SJCRH30 (cell line): ENCODE measurements around the gene FNDC1. TPM values are rescaled to one million over a fixed set of nuclear protein-coding genes. Genes with fewer than 3 reads are reported as not detected.
A peak's percentile ranks its signal among the peaks of the same experiment; 100 is the strongest.
"Not testable (repeated sequence)": the region's sequence is repeated elsewhere in the genome, so short reads cannot be mapped to it uniquely, and the experiment has no call there.

Source experiments
- DNase-seq, 2 experiments: peaks; one replicate each; pipeline ENCODE4 v3.0.0-alpha.2; 2015 to 2020
- H3K27ac ChIP-seq: fragments of 250-450 bp; sonication (Bioruptor Pico); 2 replicates; pipeline ENCODE4 v1.5.1; 2020; ENCODE audit warnings: mild to moderate bottlenecking, moderate library complexity
- H3K27me3 ChIP-seq: fragments of 250-450 bp; sonication (Bioruptor Pico); 2 replicates; pipeline ENCODE4 v1.5.1; 2020; ENCODE audit warnings: mild to moderate bottlenecking, moderate library complexity
- H3K36me3 ChIP-seq: fragments of 250-450 bp; sonication (Bioruptor Pico); 2 replicates; pipeline ENCODE4 v1.5.1; 2020; ENCODE audit warnings: mild to moderate bottlenecking, moderate library complexity
- H3K4me1 ChIP-seq: fragments of 250-450 bp; sonication (Bioruptor Pico); 2 replicates; pipeline ENCODE4 v1.5.1; 2020; ENCODE audit warnings: mild to moderate bottlenecking, moderate library complexity
- H3K4me3 ChIP-seq: fragments of 250-450 bp; sonication (Bioruptor Pico); 2 replicates; pipeline ENCODE4 v1.5.1; 2020; ENCODE audit warnings: mild to moderate bottlenecking, moderate library complexity
- H3K9me3 ChIP-seq: fragments of 250-450 bp; sonication (Bioruptor Pico); replicated peaks from 2 replicates; pipeline ENCODE4 v1.5.1; 2020; ENCODE audit warnings: mild to moderate bottlenecking, moderate library complexity
- total RNA-seq: library from RNA; depleted of rRNA; stranded (reverse); fragments of >200 nt; shearing (Covaris generic); gene quantifications from 2 replicates; pipeline ENCODE4 v1.2.3, GENCODE V29; 2014; rRNA removed

The FNDC1 gene
- total RNA-seq = not detected in 2 replicates

GRCh38 chr6:159169193-159169555 lies at the start of gene FNDC1:
Gene FNDC1 (plus strand): TSS chr6:159169400. CDS start chr6:159169597, 197 bp downstream.
- H3K4me1 ChIP-seq = peaks cover 8% of the 10 kb centered on the region
- no peaks in the 10 kb centered on the region for H3K36me3 ChIP-seq
- no peaks in the 10 kb centered on the region for H3K9me3 ChIP-seq
- H3K27me3 ChIP-seq = peaks cover 11% of the 10 kb centered on the region; the same call in 1 of the 2 replicates
- no peak within 1 kb of the TSS for H3K27ac ChIP-seq
- H3K4me3 ChIP-seq = no peak within 1 kb of the TSS
- DNase-seq = no peak

- Histone ChIP-seq H3K27ac (no peak overlapping the region), H3K4me3 (no peak overlapping the region), H3K4me1 (no peaks in the 10 kb centered on the region), H3K36me3 (no peaks in the 10 kb centered on the region), H3K9me3 (no peaks in the 10 kb centered on the region), H3K27me3 (no peaks in the 10 kb centered on the region)
- DNase-seq = no peak
Observed at GRCh38 chr6:159119791-159120190, 49.4 kb upstream of the FNDC1 start.

GRCh38 chr6:159121486-159121885 lies 47.7 kb upstream of the FNDC1 start:
- Histone ChIP-seq H3K4me1 (peaks cover 10% of the 10 kb centered on the region), H3K4me3 (no peak overlapping the region), H3K9me3 (no peaks in the 10 kb centered on the region), H3K27ac (no peak overlapping the region), H3K36me3 (no peaks in the 10 kb centered on the region), H3K27me3 (no peaks in the 10 kb centered on the region)
- no peak for DNase-seq

- Histone ChIP-seq H3K27ac (no peak overlapping the region), H3K4me1 (peaks cover 11% of the 10 kb centered on the region), H3K36me3 (no peaks in the 10 kb centered on the region), H3K9me3 (no peaks in the 10 kb centered on the region), H3K27me3 (no peaks in the 10 kb centered on the region), H3K4me3 (no peak overlapping the region)
- DNase-seq = no peak
Observed at GRCh38 chr6:159122453-159122852, 46.7 kb upstream of the FNDC1 start.

- H3K36me3 ChIP-seq, H3K4me3 ChIP-seq, DNase-seq, H3K27me3 ChIP-seq, H3K27ac ChIP-seq, H3K9me3 ChIP-seq: not testable (repeated sequence)
- H3K4me1 ChIP-seq = peaks cover 11% of the 10 kb centered on the region
Observed at GRCh38 chr6:159123831-159124230, 45.4 kb upstream of the FNDC1 start.

GRCh38 chr6:159125014-159125609 lies 44.1 kb upstream of the FNDC1 start:
- Histone ChIP-seq H3K27ac (no peak overlapping the region), H3K4me1 (peaks cover 11% of the 10 kb centered on the region), H3K4me3 (no peak overlapping the region), H3K36me3 (no peaks in the 10 kb centered on the region), H3K27me3 (no peaks in the 10 kb centered on the region), H3K9me3 (no peaks in the 10 kb centered on the region)
- no peak for DNase-seq

GRCh38 chr6:159125951-159126352 lies 43.2 kb upstream of the FNDC1 start:
- no peaks in the 10 kb centered on the region for H3K36me3 ChIP-seq
- DNase-seq = peak; percentile 75 to 82
- no peaks in the 10 kb centered on the region for H3K27me3 ChIP-seq
- H3K27ac ChIP-seq = peak overlapping the region; percentile 10; the same call in 1 of the 2 replicates
- H3K4me1 ChIP-seq = peaks cover 16% of the 10 kb centered on the region
- no peak overlapping the region for H3K4me3 ChIP-seq
- H3K9me3 ChIP-seq = no peaks in the 10 kb centered on the region

- no peak for DNase-seq
- Histone ChIP-seq H3K27me3 (no peaks in the 10 kb centered on the region), H3K27ac (peak overlapping the region; percentile 10; the same call in 1 of the 2 replicates), H3K9me3 (no peaks in the 10 kb centered on the region), H3K4me1 (peaks cover 22% of the 10 kb centered on the region), H3K4me3 (no peak overlapping the region), H3K36me3 (no peaks in the 10 kb centered on the region)
Observed at GRCh38 chr6:159126590-159126989, 42.6 kb upstream of the FNDC1 start.

GRCh38 chr6:159127701-159128100 lies 41.5 kb upstream of the FNDC1 start:
- no peaks in the 10 kb centered on the region for H3K9me3 ChIP-seq
- H3K27ac ChIP-seq = no peak overlapping the region
- H3K4me1 ChIP-seq = peaks cover 32% of the 10 kb centered on the region
- no peak overlapping the region for H3K4me3 ChIP-seq
- no peak for DNase-seq
- no peaks in the 10 kb centered on the region for H3K27me3 ChIP-seq
- no peaks in the 10 kb centered on the region for H3K36me3 ChIP-seq

- Histone ChIP-seq H3K27me3 (no peaks in the 10 kb centered on the region), H3K27ac (no peak overlapping the region), H3K4me3 (no peak overlapping the region), H3K36me3 (no peaks in the 10 kb centered on the region), H3K9me3 (no peaks in the 10 kb centered on the region), H3K4me1 (peaks cover 35% of the 10 kb centered on the region)
- DNase-seq = no peak
Observed at GRCh38 chr6:159128978-159129377, 40.2 kb upstream of the FNDC1 start.

GRCh38 chr6:159130846-159131245 lies 38.4 kb upstream of the FNDC1 start:
- peak overlapping the region; percentile 14; the same call in 1 of the 2 replicates for H3K27ac ChIP-seq
- H3K9me3 ChIP-seq = no peaks in the 10 kb centered on the region
- H3K4me1 ChIP-seq = peaks cover 31% of the 10 kb centered on the region

GRCh38 chr6:159131709-159132108 lies 37.5 kb upstream of the FNDC1 start:
- H3K9me3 ChIP-seq = no peaks in the 10 kb centered on the region
- H3K36me3 ChIP-seq = no peaks in the 10 kb centered on the region
- H3K4me3 ChIP-seq = no peak overlapping the region
- peak overlapping the region; percentile 14; the same call in 1 of the 2 replicates for H3K27ac ChIP-seq
- peak; percentile 29 to 48 for DNase-seq
- peaks cover 24% of the 10 kb centered on the region for H3K4me1 ChIP-seq
- no peaks in the 10 kb centered on the region; the same call in 1 of the 2 replicates for H3K27me3 ChIP-seq

More at GRCh38 chr6:159130846-159131245, 38.4 kb upstream of the FNDC1 start:
- peak; percentile 70 to 72 for DNase-seq
- H3K36me3 ChIP-seq = no peaks in the 10 kb centered on the region
- H3K4me3 ChIP-seq = no peak overlapping the region
- H3K27me3 ChIP-seq = no peaks in the 10 kb centered on the region; the same call in 1 of the 2 replicates

- Histone ChIP-seq H3K36me3 (no peaks in the 10 kb centered on the region), H3K9me3 (no peaks in the 10 kb centered on the region), H3K27me3 (no peaks in the 10 kb centered on the region; the same call in 1 of the 2 replicates), H3K4me3 (no peak overlapping the region), H3K4me1 (peaks cover 24% of the 10 kb centered on the region), H3K27ac (no peak overlapping the region; the same call in 1 of the 2 replicates)
- DNase-seq = no peak
Observed at GRCh38 chr6:159132664-159133063, 36.5 kb upstream of the FNDC1 start.

- DNase-seq = peak; percentile 60 to 82
Observed at GRCh38 chr6:159134701-159135364, 34.4 kb upstream of the FNDC1 start.

GRCh38 chr6:159137676-159138075 lies 31.5 kb upstream of the FNDC1 start:
- H3K36me3 ChIP-seq = no peaks in the 10 kb centered on the region
- H3K27me3 ChIP-seq = no peaks in the 10 kb centered on the region; the same call in 1 of the 2 replicates
- no peak for DNase-seq
- no peak overlapping the region for H3K4me3 ChIP-seq
- H3K9me3 ChIP-seq = no peaks in the 10 kb centered on the region
- H3K4me1 ChIP-seq = peaks cover 3% of the 10 kb centered on the region; the same call in 1 of the 2 replicates
- H3K27ac ChIP-seq = no peak overlapping the region

More at GRCh38 chr6:159134701-159135364, 34.4 kb upstream of the FNDC1 start:
- H3K27me3 ChIP-seq = no peaks in the 10 kb centered on the region; the same call in 1 of the 2 replicates
- H3K4me3 ChIP-seq = no peak overlapping the region
- H3K36me3 ChIP-seq = no peaks in the 10 kb centered on the region
- peaks cover 24% of the 10 kb centered on the region for H3K4me1 ChIP-seq
- H3K27ac ChIP-seq = no peak overlapping the region
- no peaks in the 10 kb centered on the region for H3K9me3 ChIP-seq
